Lung (tissue), 12 donors: Measurements from ENCODE around the gene TMEM184A. TPM values are rescaled to one million over a fixed set of nuclear protein-coding genes. Genes with fewer than 3 reads are reported as not detected.

Source experiments
- ATAC-seq: fragments of 200-7000 bp; cut with Tn5 transposase; one replicate; pipeline ENCODE4 v1.9.1; 2020; ENCODE audit warnings: moderate number of reproducible peaks; ENCODE audit not compliant: insufficient read depth, low FRiP score
- DNase-seq, 3 donors: peaks; one replicate each; pipeline ENCODE4 v3.0.0-alpha.2; 2013 to 2017
- H3K27ac ChIP-seq, 2 donors: one replicate each; pipeline ENCODE4 v1.5.1; 2013; ENCODE audit warnings: mild to moderate bottlenecking in 2 of 2, moderate library complexity in 2 of 2, control low read depth in 1 of 2, inconsistent platforms in 1 of 2, low read depth in 1 of 2, low read length in 1 of 2
- H3K27me3 ChIP-seq, 3 donors: one replicate each; pipeline ENCODE4 v1.5.1; 2013; ENCODE audit warnings: low read length in 2 of 3; ENCODE audit not compliant: control insufficient read depth in 3 of 3, insufficient read depth in 3 of 3
- H3K36me3 ChIP-seq, 4 donors: one replicate each; pipeline ENCODE4 v1.5.1; 2013; ENCODE audit warnings: low read length in 4 of 4, mild to moderate bottlenecking in 1 of 4, moderate library complexity in 1 of 4; ENCODE audit not compliant: control insufficient read depth in 4 of 4, insufficient read depth in 4 of 4
- H3K4me1 ChIP-seq, 5 donors: one replicate each; pipeline ENCODE4 v1.5.1; 2013; ENCODE audit warnings: low read length in 5 of 5, mild to moderate bottlenecking in 2 of 5, moderate library complexity in 1 of 5; ENCODE audit not compliant: control insufficient read depth in 5 of 5, insufficient read depth in 5 of 5
- H3K4me3 ChIP-seq: one replicate; pipeline ENCODE4 v1.5.1; 2013; ENCODE audit warnings: mild to moderate bottlenecking, control low read depth, moderate library complexity
- H3K9ac ChIP-seq, 2 donors: one replicate each; pipeline ENCODE4 v1.5.1; 2013; ENCODE audit warnings: low read length in 2 of 2, control low read depth in 1 of 2; ENCODE audit not compliant: insufficient read depth in 1 of 2
- H3K9me3 ChIP-seq, 4 donors: one replicate each; pipeline ENCODE4 v1.5.1; 2013; ENCODE audit warnings: low read length in 3 of 4, mild to moderate bottlenecking in 1 of 4, moderate library complexity in 1 of 4; ENCODE audit not compliant: control insufficient read depth in 4 of 4, insufficient read depth in 3 of 4
- WGBS, 2 donors: extraction: QIAGEN DNeasy Blood & Tissue Kit; methylation state at CpG; one replicate each; pipeline ENCODE4 v1.1.7; 2013; 5-methylcytosine and 5-hydroxymethylcytosine counted together
- polyA plus RNA-seq, 2 donors: library from polyadenylated mRNA; stranded (reverse); fragments of 200-250 nt; gene quantifications; one replicate each; pipeline ENCODE4 v1.2.1, GENCODE V29; 2013
- total RNA-seq, 2 donors: library from RNA; depleted of rRNA in 1 of 2; stranded (reverse); fragments of >200 nt in 1 of 2; gene quantifications; one replicate each; pipeline ENCODE4 v1.2.1, GENCODE V29; 2014 to 2021
- TF ChIP-seq, protein P1 (sequence below): IDR thresholded peaks from 2 replicates; pipeline ENCODE4 v1.5.1; 2012; ENCODE audit warnings: mild to moderate bottlenecking; ENCODE audit errors: control extremely low read depth, extremely low read depth
- donor health status: control.
- donor health status: control.
- donor health status: Bipolar disorder and iron deficiency.
- donor health status: healthy.
- donor health status: DM: yes; HTN: yes; CAD: no.

TMEM184A gene
- total and polyA plus RNA-seq, 4 donors = 1.8 to 11.8 (median 8.3) TPM

- Histone ChIP-seq H3K27ac (no peak overlapping the region), H3K4me1 (peaks cover 0 to 1% (median 0%) of the 10 kb centered on the region in 5 donors), H3K9ac (no peak overlapping the region), H3K36me3 (peaks cover 0 to 39% (median 3%) of the 10 kb centered on the region in 4 donors), H3K4me3 (no peak overlapping the region), H3K9me3 (no peaks in the 10 kb centered on the region), H3K27me3 (no peaks in the 10 kb centered on the region)
- ATAC-seq (no peak), DNase-seq (no peak)
- TF ChIP-seq, protein P1, sequence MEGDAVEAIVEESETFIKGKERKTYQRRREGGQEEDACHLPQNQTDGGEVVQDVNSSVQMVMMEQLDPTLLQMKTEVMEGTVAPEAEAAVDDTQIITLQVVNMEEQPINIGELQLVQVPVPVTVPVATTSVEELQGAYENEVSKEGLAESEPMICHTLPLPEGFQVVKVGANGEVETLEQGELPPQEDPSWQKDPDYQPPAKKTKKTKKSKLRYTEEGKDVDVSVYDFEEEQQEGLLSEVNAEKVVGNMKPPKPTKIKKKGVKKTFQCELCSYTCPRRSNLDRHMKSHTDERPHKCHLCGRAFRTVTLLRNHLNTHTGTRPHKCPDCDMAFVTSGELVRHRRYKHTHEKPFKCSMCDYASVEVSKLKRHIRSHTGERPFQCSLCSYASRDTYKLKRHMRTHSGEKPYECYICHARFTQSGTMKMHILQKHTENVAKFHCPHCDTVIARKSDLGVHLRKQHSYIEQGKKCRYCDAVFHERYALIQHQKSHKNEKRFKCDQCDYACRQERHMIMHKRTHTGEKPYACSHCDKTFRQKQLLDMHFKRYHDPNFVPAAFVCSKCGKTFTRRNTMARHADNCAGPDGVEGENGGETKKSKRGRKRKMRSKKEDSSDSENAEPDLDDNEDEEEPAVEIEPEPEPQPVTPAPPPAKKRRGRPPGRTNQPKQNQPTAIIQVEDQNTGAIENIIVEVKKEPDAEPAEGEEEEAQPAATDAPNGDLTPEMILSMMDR = no peak
- 66 to 72% methylated on average over 34 to 40 of the region's 40 CpGs for WGBS, 2 donors
Observed at GRCh38 chr7:1545417-1546246, 10.4 kb downstream of the TMEM184A start.

- 90% methylated on average over 16 of the region's 16 CpGs for WGBS, 2 donors
- H3K4me1 ChIP-seq = peaks cover 0 to 1% (median 0%) of the 10 kb centered on the region in 5 donors
- peaks cover 0 to 46% (median 5%) of the 10 kb centered on the region in 4 donors for H3K36me3 ChIP-seq
- DNase-seq (no peak), ATAC-seq (no peak)
- TF ChIP-seq, protein P1 = no peak
- no peaks in the 10 kb centered on the region for H3K27me3 ChIP-seq
- H3K4me3 ChIP-seq = no peak overlapping the region
- H3K27ac ChIP-seq = no peak overlapping the region
- no peak overlapping the region for H3K9ac ChIP-seq
- no peaks in the 10 kb centered on the region for H3K9me3 ChIP-seq
Observed at GRCh38 chr7:1544896-1545416, 11.0 kb downstream of the TMEM184A start.

GRCh38 chr7:1544178-1544895, 11.7 kb downstream of the TMEM184A start:
- no peak for DNase-seq
- TF ChIP-seq, protein P1 = no peak

More at GRCh38 chr7:1544178-1544895, 11.7 kb downstream of the TMEM184A start:
- no peak overlapping the region for H3K9ac ChIP-seq
- H3K36me3 ChIP-seq = peaks cover 0 to 52% (median 5%) of the 10 kb centered on the region in 4 donors
- no peaks in the 10 kb centered on the region for H3K27me3 ChIP-seq
- H3K4me3 ChIP-seq = no peak overlapping the region
- ATAC-seq = no peak
- H3K9me3 ChIP-seq = no peaks in the 10 kb centered on the region
- H3K27ac ChIP-seq = no peak overlapping the region
- WGBS, 2 donors = 77 to 81% methylated on average over 40 to 41 of the region's 41 CpGs
- H3K4me1 ChIP-seq = peaks cover 0 to 1% (median 0%) of the 10 kb centered on the region in 5 donors
